Left lung (tissue), 10 donors: Measurements from ENCODE around the gene ADAMTSL4. TPM values are rescaled to one million over a fixed set of nuclear protein-coding genes. Genes with fewer than 3 reads are reported as not detected.
A peak's percentile ranks its signal among the peaks of the same experiment; 100 is the strongest.
"Not testable (repeated sequence)": the region's sequence is repeated elsewhere in the genome, so short reads cannot be mapped to it uniquely, and the experiment has no call there.

Experiments used
- ATAC-seq: fragments of 200-7000 bp; cut with Tn5 transposase; one replicate; pipeline ENCODE4 v1.9.1; 2020; ENCODE audit warnings: moderate library complexity
- DNase-seq, 4 donors: peaks; one replicate each; pipeline ENCODE4 v3.0.0-alpha.2; 2013 to 2020
- H3K27ac ChIP-seq, 2 donors: fragments of 200-600 bp; sonication (generic) in 1 of 2; one replicate each; pipeline versions ENCODE4 v1.5.0 to v1.8.0; 2020 to 2021
- H3K27me3 ChIP-seq, 2 donors: fragments of 200-600 bp; sonication (generic) in 1 of 2; one replicate each; pipeline versions ENCODE4 v1.5.0 to v1.8.0; 2020 to 2021
- H3K36me3 ChIP-seq, 2 donors: fragments of 200-600 bp; sonication (generic) in 1 of 2; one replicate each; pipeline versions ENCODE4 v1.5.0 to v1.8.0; 2020 to 2021
- H3K4me1 ChIP-seq, 2 donors: fragments of 200-600 bp; one replicate each; pipeline ENCODE4 v1.8.0; 2021
- H3K4me3 ChIP-seq, 2 donors: fragments of 200-600 bp; sonication (generic) in 1 of 2; one replicate each; pipeline versions ENCODE4 v1.5.0 to v1.8.0; 2020 to 2021; ENCODE audit warnings: mild to moderate bottlenecking in 1 of 2
- H3K9me3 ChIP-seq, 2 donors: fragments of 200-600 bp; sonication (generic) in 1 of 2; one replicate each; pipeline versions ENCODE4 v1.5.0 to v1.8.0; 2020 to 2021
- CTCF ChIP-seq, 2 donors: fragments of 200-600 bp; sonication (generic) in 1 of 2; IDR thresholded peaks; one replicate each; pipeline versions ENCODE4 v1.5.0 to v1.8.0; 2021; ENCODE audit warnings: antibody characterized with exemption in 2 of 2
- intact Hi-C, 2 donors: fragments of 100-400 bp; cut with DNase I; formaldehyde crosslinking; loops; one replicate each; pipeline versions ENCODE4 v1.11.2 to v1.14.2; 2022
- polyA plus RNA-seq, 6 donors: library from polyadenylated mRNA; unstranded; fragments of 120-200 nt; gene quantifications; one replicate each; pipeline ENCODE4 v1.2.1, GENCODE V29; 2013; ENCODE audit not compliant: insufficient read length in 6 of 6
- total RNA-seq, 2 donors: library from RNA; stranded (reverse); fragmentation: NEBNext Ultra II Directional; extraction: Animal tissue kit (Norgen Biotek cat#: 25700); gene quantifications; one replicate each; pipeline ENCODE4 v1.2.1, GENCODE V29; 2021
- donor health status: DM: no; HTN: yes; CAD: no.
- donor health status: DM: no; HTN: no; CAD: no.

Gene ADAMTSL4
- total and polyA plus RNA-seq, 8 donors: 13.0 to 76.0 (median 20.1) TPM

DNA sequence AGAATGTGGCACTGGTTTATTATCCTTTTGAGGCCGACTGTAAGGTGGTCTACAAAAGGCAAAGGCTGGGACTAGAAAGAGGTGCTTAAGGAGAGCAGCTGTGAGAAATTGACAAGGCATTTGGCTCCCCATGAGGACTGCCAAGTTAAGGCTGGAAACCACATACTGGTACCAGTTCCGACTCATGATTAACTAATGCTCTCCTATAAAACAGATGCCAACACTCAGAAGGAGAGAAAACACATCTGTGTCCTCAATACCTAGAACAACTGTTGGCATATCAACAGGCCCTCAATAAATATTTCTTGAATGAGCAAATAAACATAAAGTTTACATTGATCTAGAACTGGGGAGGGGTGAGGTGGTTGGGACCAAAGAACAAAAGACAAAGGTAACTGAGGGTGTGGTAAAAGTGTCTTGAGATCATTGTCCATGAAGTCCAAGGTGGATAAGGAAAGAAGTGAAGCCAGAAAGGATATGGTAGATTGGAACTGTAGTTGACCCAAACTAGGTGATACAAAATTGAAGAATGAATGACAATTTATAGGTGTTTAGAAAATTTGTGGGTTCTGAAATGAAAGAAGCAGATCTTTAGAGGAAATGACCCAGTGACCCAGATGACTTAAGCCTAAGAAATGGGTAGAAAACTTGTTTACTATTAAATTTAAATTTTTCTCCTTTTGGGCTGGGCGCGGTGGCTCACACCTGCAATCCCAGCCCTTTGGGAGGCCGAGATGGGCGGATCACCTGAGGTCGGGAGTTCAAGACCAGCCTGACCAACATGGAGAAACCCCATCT is 47.1 kb downstream of the ADAMTSL4 start:
- no peak overlapping the region for H3K27ac ChIP-seq
- peaks cover 0 to 15% of the 10 kb centered on the region in 2 donors for H3K4me1 ChIP-seq
- intact Hi-C loops: no loop called here
- no peaks in the 10 kb centered on the region for H3K9me3 ChIP-seq
- no peak for TF ChIP-seq CTCF (IDR thresholded peaks at IDR 0.05)
- H3K36me3 ChIP-seq: no peaks in the 10 kb centered on the region
- H3K4me3 ChIP-seq: no peak overlapping the region
- DNase-seq (no peak), ATAC-seq (no peak)
- no peaks in the 10 kb centered on the region for H3K27me3 ChIP-seq

- no peak for ATAC-seq
- no peak overlapping the region for H3K27ac ChIP-seq
- no peak for TF ChIP-seq CTCF (IDR thresholded peaks at IDR 0.05)
- no peak for DNase-seq
- H3K4me3 ChIP-seq: no peak overlapping the region
- no peaks in the 10 kb centered on the region for H3K9me3 ChIP-seq
- no peaks in the 10 kb centered on the region for H3K27me3 ChIP-seq
- intact Hi-C loops: no loop called here
- no peaks in the 10 kb centered on the region for H3K36me3 ChIP-seq
- peaks cover 0 to 18% of the 10 kb centered on the region in 2 donors for H3K4me1 ChIP-seq
These were observed 47.8 kb downstream of the ADAMTSL4 start for GRCh38 chr1:150596976-150597375.

GRCh38 chr1:150598346-150598745 is 49.1 kb downstream of the ADAMTSL4 start:
- H3K4me3 ChIP-seq, ATAC-seq, H3K27ac ChIP-seq, H3K9me3 ChIP-seq, H3K36me3 ChIP-seq, H3K27me3 ChIP-seq, intact Hi-C loops, DNase-seq: not testable (repeated sequence)
- peaks cover 0 to 11% of the 10 kb centered on the region in 2 donors for H3K4me1 ChIP-seq

- DNase-seq (no peak), ATAC-seq (no peak)
- H3K9me3 ChIP-seq: no peaks in the 10 kb centered on the region
- no peak for TF ChIP-seq CTCF (IDR thresholded peaks at IDR 0.05)
- no peaks in the 10 kb centered on the region for H3K36me3 ChIP-seq
- peaks cover 9 to 42% of the 10 kb centered on the region in 2 donors for H3K4me1 ChIP-seq
- intact Hi-C loops: no loop called here
- no peak overlapping the region for H3K27ac ChIP-seq
- no peak overlapping the region for H3K4me3 ChIP-seq
- no peaks in the 10 kb centered on the region for H3K27me3 ChIP-seq
These were observed 52.3 kb downstream of the ADAMTSL4 start for GRCh38 chr1:150601540-150601939.

DNA sequence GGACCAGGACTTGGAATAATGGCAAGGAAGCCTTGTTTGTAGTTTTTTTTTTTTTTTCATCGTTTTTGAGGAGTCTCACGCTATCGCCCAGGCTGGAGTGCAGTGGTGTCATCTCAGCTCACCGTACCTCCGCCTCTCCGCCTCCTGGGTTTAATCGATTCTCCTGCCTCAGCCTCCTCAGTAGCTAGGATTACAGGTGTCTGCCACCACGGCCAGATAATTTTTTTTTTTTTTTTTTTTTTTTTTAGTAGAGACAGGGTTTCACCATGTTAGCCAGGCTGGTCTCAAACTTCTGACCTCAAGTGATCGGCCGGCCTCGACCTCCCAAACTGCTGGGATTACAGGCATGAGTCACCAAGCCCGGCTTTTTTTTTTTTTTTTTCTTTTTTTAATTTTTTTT is 53.2 kb downstream of the ADAMTSL4 start:
- H3K9me3 ChIP-seq, H3K27ac ChIP-seq, H3K36me3 ChIP-seq, DNase-seq, ATAC-seq, intact Hi-C loops, H3K4me3 ChIP-seq, H3K27me3 ChIP-seq: not testable (repeated sequence)
- peaks cover 9 to 42% of the 10 kb centered on the region in 2 donors for H3K4me1 ChIP-seq

- H3K27ac ChIP-seq: peak overlapping the region; percentile 85 to 90
- no peak for ATAC-seq
- no peaks in the 10 kb centered on the region for H3K36me3 ChIP-seq
These were observed 54.5 kb downstream of the ADAMTSL4 start for GRCh38 chr1:150603711-150604110.

More at GRCh38 chr1:150603711-150604110, 54.5 kb downstream of the ADAMTSL4 start:
- H3K27me3 ChIP-seq: no peaks in the 10 kb centered on the region
- no peaks in the 10 kb centered on the region for H3K9me3 ChIP-seq
- peaks cover 9 to 47% of the 10 kb centered on the region in 2 donors for H3K4me1 ChIP-seq
- DNase-seq: no peak
- TF ChIP-seq CTCF (IDR thresholded peaks at IDR 0.05): no peak
- H3K4me3 ChIP-seq: no peak overlapping the region
- intact Hi-C loops: no loop called here
